GM12891 (cell line): ENCODE measurements around the gene DNM2.

Experiments used
- DNase-seq: peaks from one replicate; pipeline ENCODE4 v3.0.0; 2011; ENCODE audit warnings: low spot score; ENCODE audit not compliant: insufficient read length
- FAIRE-seq: peaks from 2 replicates; lab custom pipeline; 2011; peaks lifted over from hg19 to GRCh38; lab: Jason Lieb, UNC
- PAX5 ChIP-seq: IDR thresholded peaks from 2 replicates; pipeline ENCODE4 v1.6.1; 2011; ENCODE audit warnings: low read length, moderate library complexity, mild to moderate bottlenecking; ENCODE audit not compliant: insufficient read depth, severe bottlenecking
- POLR2A ChIP-seq: IDR thresholded peaks from 2 replicates; pipeline ENCODE4 v1.6.1; 2011; ENCODE audit warnings: low read depth, low read length, control low read depth
- POLR2AphosphoS5 ChIP-seq: IDR thresholded peaks from 2 replicates; pipeline ENCODE4 v1.6.1; 2011; ENCODE audit warnings: low read depth, low read length, control low read depth
- POU2F2 ChIP-seq: IDR thresholded peaks from 2 replicates; pipeline ENCODE4 v1.6.1; 2011; ENCODE audit warnings: low read depth, mild to moderate bottlenecking, control low read depth, low read length, moderate library complexity
- SPI1 ChIP-seq: IDR thresholded peaks from 2 replicates; pipeline ENCODE4 v1.6.1; 2011; ENCODE audit warnings: low read depth, low read length, control low read depth
- TAF1 ChIP-seq: IDR thresholded peaks from 2 replicates; pipeline ENCODE4 v1.6.1; 2011; ENCODE audit warnings: low read depth, low read length, control low read depth

Gene DNM2

DNA sequence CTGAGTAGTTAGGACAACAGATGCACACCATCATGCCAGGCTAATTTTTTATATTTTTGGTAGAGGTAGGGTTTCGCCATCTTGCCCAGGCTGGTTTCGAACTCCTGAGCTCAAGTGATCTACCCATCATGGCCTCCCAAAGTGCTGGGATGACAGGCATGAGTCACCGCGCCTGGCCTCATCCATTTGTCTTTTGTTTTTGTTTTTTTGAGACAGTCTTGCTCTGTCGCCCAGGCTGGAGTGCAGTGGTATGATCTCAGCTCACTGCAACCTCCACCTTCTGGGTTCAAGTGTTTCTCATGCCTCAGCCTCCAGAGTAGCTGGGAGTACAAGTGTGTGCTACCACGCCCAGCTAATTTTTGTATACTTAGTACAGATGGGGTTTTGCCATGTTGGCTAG is 57.0 kb downstream of the DNM2 start:
- no peak for FAIRE-seq
- no peak for DNase-seq
- TF ChIP-seq POU2F2 (no peak), SPI1 (no peak), PAX5 (no peak), POLR2AphosphoS5 (no peak)

DNA sequence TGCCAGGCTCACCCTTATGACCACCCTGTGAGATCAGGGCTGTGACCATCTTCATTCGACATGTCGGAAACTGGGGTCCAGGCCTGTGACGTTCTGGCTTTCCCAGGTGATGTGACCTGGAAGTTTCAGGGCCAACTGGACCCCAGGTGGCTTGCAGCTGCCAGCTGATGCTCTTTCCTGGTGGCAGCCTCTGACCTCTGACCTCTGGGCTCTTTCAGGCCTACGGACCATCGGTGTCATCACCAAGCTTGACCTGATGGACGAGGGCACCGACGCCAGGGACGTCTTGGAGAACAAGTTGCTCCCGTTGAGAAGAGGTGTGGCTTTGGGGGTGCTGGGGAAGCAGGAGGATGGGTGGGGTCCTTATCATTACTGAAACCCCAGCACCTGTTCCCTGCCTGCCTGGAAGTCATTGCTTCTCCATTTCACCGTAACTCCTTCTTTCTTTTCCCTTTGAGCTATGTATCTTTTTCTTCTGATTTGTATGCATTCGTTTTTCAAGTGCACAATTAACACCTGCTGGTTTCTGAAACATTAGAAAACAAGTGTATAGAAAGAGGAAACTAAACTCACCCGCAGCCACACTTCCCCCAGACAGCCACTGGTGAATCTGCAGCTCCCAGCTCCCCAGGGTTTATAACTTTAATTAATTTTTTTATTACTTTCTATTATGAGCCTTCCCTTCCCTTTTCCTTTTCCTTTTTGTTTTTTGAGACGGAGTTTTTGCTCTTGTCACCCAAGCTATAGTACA is 59.2 kb downstream of the DNM2 start:
- DNase-seq (no peak), FAIRE-seq (no peak)
- TF ChIP-seq SPI1 (no peak), POLR2AphosphoS5 (no peak), PAX5 (no peak), POU2F2 (no peak), POLR2A (no peak), TAF1 (no peak)

DNA sequence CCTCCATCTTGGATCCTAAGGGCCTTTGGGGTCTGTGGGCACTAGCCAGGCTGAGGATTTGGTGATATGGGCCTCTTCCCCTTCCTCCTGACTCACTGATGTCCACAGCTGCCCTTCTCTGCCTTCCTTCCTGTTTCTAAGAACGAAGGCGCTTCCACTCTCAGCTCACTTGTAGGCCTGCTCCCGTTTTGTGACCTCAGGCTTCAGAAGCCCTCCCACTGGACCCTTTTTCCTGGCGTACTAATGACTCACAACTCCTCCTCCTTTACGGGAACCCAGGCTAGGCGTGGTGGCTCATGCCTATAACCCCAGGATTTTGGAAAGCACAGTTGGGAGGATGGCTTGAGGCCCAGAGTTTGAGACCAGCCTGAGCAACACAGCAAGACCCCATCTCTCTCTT is 62.5 kb downstream of the DNM2 start:
- TF ChIP-seq TAF1 (no peak), SPI1 (no peak), POLR2A (no peak), POLR2AphosphoS5 (no peak), PAX5 (no peak), POU2F2 (no peak)
- DNase-seq (no peak), FAIRE-seq (no peak)

DNA sequence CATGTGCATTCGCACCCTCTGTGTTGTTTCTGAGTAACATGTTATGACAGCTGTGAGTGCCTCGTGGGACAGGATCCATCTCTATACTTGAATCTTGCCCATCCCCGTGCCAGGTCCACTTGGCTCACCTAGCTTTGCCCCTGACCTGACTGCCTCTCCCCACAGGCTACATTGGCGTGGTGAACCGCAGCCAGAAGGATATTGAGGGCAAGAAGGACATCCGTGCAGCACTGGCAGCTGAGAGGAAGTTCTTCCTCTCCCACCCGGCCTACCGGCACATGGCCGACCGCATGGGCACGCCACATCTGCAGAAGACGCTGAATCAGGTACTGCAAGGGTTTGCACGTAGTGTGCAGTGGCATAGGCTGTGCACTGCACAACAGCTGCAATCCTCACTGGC is 64.9 kb downstream of the DNM2 start:
- FAIRE-seq, result no peak
- no peak for TF ChIP-seq POLR2A
- TF ChIP-seq POLR2AphosphoS5, result no peak
- TF ChIP-seq POU2F2, result no peak
- no peak for TF ChIP-seq TAF1
- no peak for TF ChIP-seq SPI1
- TF ChIP-seq PAX5, result no peak
- no peak for DNase-seq

DNA sequence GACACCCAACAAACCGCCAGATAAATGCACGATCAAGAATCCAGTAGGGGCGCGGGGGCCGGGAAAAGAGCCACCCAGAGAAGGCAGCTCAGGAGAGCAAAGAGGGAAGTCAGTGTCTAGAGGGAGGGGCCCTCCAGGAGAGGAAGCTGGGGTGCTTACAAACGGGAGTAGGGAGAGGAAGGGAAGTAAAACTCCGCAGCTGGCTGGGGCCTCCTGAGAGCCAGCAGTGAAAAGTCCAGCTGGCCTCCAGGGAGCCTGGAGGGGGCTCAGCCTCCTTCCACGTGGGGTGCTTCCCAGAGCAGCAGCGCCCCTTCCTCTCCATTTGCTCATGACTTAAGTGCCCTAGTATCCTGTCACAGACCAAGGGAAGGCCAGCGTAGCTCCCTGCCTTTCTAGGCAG is 66.4 kb downstream of the DNM2 start:
- TF ChIP-seq POLR2A (no peak), TAF1 (no peak), POLR2AphosphoS5 (no peak), SPI1 (no peak), PAX5 (no peak), POU2F2 (no peak)
- DNase-seq, result no peak
- no peak for FAIRE-seq

GRCh38 chr19:10788146-10788545 is 70.3 kb downstream of the DNM2 start:
- no peak for DNase-seq
- no peak for TF ChIP-seq TAF1
- TF ChIP-seq POU2F2, result no peak
- no peak for TF ChIP-seq PAX5
- no peak for TF ChIP-seq POLR2AphosphoS5
- no peak for TF ChIP-seq SPI1
- TF ChIP-seq POLR2A, result no peak
- FAIRE-seq, result no peak

- no peak for DNase-seq
- TF ChIP-seq POLR2AphosphoS5, result no peak
- no peak for TF ChIP-seq SPI1
- no peak for TF ChIP-seq TAF1
- TF ChIP-seq POU2F2, result no peak
- no peak for TF ChIP-seq POLR2A
- no peak for TF ChIP-seq PAX5
- no peak for FAIRE-seq
These were observed 72.0 kb downstream of the DNM2 start for GRCh38 chr19:10789866-10790265.

DNA sequence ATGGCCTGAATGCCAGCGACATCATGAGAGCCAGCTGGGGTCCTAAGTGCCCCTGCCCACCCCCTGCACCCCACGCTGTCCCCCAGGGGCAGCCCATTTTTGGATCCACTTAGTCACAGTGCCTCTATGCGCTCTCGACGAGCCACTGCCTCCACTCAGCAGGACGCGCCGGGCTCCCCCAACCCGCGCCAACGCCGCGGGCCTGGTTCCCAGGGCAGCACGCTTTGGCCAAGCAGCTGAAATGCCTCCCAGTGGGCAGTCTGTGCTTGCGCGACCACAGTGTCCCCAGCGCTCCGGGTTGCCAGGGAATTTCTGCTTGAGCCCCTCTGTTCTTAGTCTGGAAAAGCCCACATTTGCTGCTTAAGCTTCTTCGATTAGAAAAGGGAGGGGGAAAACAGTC is 78.8 kb downstream of the DNM2 start:
- TF ChIP-seq PAX5 (no peak), TAF1 (no peak), POU2F2 (no peak), POLR2A (no peak), POLR2AphosphoS5 (no peak), SPI1 (no peak)
- DNase-seq, result no peak
- no peak for FAIRE-seq

- FAIRE-seq (no peak), DNase-seq (no peak)
- no peak for TF ChIP-seq POLR2A
- TF ChIP-seq TAF1, result no peak
- no peak for TF ChIP-seq POU2F2
- no peak for TF ChIP-seq POLR2AphosphoS5
- no peak for TF ChIP-seq PAX5
- no peak for TF ChIP-seq SPI1
These were observed 79.2 kb downstream of the DNM2 start for GRCh38 chr19:10797078-10797477.

DNA sequence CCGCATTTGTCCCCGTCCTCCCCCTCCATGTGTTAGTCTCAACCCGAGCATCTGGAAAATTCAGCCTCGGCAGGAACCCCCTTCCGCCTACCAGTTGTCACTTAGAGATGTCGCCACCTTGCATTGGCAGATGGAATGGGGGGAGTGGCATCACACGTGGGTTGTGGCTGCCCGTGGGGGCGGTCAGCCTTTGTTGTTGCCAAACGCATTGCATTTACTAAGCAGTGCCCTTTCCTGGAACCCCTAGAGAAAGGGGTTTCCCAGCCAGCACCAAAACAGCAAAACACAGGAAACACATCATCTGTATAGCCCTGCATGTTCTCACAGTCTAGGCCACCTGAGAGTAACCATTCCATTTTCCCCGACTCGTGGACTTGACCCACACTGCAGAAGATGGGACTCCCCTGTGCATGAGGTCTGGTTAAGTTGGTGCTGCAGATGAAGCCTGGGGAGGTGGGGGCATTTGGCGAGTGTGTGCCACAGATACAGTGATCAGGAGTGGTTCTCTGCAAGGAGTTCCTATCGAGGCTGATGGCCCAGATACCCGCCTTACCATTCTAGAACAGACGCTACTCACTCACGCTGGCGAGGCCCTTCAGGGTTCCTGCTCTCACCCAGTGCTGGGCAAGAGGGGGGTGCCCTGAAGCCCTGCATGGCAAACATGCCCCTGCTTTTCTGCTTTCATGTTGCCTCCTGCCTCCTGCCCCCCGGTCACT is 79.8 kb downstream of the DNM2 start:
- FAIRE-seq (no peak), DNase-seq (no peak)
- TF ChIP-seq POU2F2, result no peak
- no peak for TF ChIP-seq POLR2AphosphoS5
- no peak for TF ChIP-seq PAX5
- TF ChIP-seq POLR2A, result 0 out of 2 replicates have a peak, but pooled peaks have one; percentile 21
